HL-60 (cell line): Measurements from ENCODE around the gene GSTT4.
"Not testable (repeated sequence)": the region's sequence is repeated elsewhere in the genome, so short reads cannot be mapped to it uniquely, and the experiment has no call there.

Experiments
- POLR2AphosphoS5 ChIP-seq: IDR thresholded peaks from 2 replicates; pipeline ENCODE4 v1.6.1; 2012; ENCODE audit warnings: low read depth
- REST ChIP-seq: IDR thresholded peaks from 2 replicates; pipeline ENCODE4 v1.6.1; 2012; ENCODE audit warnings: low read depth; ENCODE audit not compliant: insufficient replicate concordance
- TF ChIP-seq, protein P1 (sequence below): IDR thresholded peaks from one replicate; pipeline ENCODE4 v1.5.1; 2011; ENCODE audit warnings: low read length, control low read depth, inconsistent platforms; ENCODE audit not compliant: insufficient read depth

- TF ChIP-seq, protein P1, sequence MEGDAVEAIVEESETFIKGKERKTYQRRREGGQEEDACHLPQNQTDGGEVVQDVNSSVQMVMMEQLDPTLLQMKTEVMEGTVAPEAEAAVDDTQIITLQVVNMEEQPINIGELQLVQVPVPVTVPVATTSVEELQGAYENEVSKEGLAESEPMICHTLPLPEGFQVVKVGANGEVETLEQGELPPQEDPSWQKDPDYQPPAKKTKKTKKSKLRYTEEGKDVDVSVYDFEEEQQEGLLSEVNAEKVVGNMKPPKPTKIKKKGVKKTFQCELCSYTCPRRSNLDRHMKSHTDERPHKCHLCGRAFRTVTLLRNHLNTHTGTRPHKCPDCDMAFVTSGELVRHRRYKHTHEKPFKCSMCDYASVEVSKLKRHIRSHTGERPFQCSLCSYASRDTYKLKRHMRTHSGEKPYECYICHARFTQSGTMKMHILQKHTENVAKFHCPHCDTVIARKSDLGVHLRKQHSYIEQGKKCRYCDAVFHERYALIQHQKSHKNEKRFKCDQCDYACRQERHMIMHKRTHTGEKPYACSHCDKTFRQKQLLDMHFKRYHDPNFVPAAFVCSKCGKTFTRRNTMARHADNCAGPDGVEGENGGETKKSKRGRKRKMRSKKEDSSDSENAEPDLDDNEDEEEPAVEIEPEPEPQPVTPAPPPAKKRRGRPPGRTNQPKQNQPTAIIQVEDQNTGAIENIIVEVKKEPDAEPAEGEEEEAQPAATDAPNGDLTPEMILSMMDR: not testable (repeated sequence)
- not testable (repeated sequence) for TF ChIP-seq POLR2AphosphoS5, REST
Observed at GRCh38 chr22:23955886-23956285, 49.4 kb downstream of the GSTT4 start.
